ENCODE results near the gene SSC4D. TPM values are rescaled to one million over a fixed set of nuclear protein-coding genes. Genes with fewer than 3 reads are reported as not detected.

Gene SSC4D
- total and polyA plus RNA-seq, 9 of the 15 experiments (the other 6 are each of a cell fraction or from before 2014, with no cell fraction given), result 0.06 to 1.1 (median 0.85) TPM; not detected in 1

DNA sequence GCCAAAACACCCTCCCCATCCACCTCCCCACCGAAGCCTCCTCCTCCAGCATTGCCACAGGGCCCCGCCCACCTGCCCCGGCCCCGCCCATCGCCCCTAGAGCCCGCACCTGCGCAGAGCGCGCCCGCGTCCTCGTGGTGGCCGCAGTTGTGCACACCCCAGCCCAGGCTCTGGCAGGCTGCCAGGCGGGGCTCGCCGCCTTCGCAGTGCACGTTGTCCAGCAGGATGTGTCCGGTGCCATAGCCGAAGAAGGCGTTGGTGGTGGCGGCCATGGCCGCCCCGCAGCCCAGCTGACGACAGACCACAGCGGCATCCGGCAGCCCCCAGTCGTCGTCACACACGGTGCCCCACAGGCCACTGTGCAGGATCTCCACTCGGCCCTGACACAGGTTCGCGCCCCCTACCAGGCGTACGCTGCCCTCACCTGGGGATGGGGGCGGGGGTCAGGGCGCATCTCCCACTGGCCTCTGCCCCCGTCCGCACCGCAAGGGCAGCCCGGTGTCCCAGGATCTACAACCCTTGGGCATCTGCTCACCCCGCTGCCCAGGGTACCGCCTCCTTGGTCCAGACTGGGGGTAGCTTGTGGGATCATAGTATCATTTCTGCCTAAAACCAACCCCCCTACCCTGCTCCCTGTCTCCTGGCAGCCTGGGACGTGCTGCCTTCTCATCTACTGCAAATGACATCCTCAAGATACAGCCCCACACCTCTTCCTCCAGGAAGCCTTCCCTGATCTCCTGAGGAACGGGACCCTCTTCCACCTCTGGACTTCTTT, 11.9 kb downstream of the SSC4D start (continued):
- TF ChIP-seq, protein P1, sequence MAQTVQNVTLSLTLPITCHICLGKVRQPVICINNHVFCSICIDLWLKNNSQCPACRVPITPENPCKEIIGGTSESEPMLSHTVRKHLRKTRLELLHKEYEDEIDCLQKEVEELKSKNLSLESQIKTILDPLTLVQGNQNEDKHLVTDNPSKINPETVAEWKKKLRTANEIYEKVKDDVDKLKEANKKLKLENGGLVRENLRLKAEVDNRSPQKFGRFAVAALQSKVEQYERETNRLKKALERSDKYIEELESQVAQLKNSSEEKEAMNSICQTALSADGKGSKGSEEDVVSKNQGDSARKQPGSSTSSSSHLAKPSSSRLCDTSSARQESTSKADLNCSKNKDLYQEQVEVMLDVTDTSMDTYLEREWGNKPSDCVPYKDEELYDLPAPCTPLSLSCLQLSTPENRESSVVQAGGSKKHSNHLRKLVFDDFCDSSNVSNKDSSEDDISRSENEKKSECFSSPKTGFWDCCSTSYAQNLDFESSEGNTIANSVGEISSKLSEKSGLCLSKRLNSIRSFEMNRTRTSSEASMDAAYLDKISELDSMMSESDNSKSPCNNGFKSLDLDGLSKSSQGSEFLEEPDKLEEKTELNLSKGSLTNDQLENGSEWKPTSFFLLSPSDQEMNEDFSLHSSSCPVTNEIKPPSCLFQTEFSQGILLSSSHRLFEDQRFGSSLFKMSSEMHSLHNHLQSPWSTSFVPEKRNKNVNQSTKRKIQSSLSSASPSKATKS (CRISPR knock-in tag; IDR thresholded peaks at IDR 0.05), result no peak
- peak; percentile 41 for TF ChIP-seq CHD4 (IDR thresholded peaks at IDR 0.05; ENCODE audit: insufficient read depth, insufficient replicate concordance, low read depth, low read length, poor library complexity, severe bottlenecking)
- TF ChIP-seq, protein P2, sequence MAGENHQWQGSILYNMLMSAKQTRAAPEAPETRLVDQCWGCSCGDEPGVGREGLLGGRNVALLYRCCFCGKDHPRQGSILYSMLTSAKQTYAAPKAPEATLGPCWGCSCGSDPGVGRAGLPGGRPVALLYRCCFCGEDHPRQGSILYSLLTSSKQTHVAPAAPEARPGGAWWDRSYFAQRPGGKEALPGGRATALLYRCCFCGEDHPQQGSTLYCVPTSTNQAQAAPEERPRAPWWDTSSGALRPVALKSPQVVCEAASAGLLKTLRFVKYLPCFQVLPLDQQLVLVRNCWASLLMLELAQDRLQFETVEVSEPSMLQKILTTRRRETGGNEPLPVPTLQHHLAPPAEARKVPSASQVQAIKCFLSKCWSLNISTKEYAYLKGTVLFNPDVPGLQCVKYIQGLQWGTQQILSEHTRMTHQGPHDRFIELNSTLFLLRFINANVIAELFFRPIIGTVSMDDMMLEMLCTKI (IDR thresholded peaks at IDR 0.05; ENCODE audit: partially characterized antibody), result no peak
- no peak for TF ChIP-seq ELF4 (CRISPR knock-in tag; IDR thresholded peaks at IDR 0.05)
- peak; percentile 80; the same call in 1 of the 2 replicates for TF ChIP-seq PHF8 (IDR thresholded peaks at IDR 0.05; ENCODE audit: borderline replicate concordance, low read length)
- TF ChIP-seq ILK (tag; IDR thresholded peaks at IDR 0.05; ENCODE audit: borderline replicate concordance, low read depth), result no peak
- TF ChIP-seq CBX1 (IDR thresholded peaks at IDR 0.05; ENCODE audit: low read depth), result peak; percentile 79; the same call in 1 of the 2 replicates
- 0 out of 2 replicates have a peak, but pooled peaks have one; percentile 54 for TF ChIP-seq THRAP3 (IDR thresholded peaks at IDR 0.05; ENCODE audit: borderline replicate concordance)
- TF ChIP-seq POLR3G (IDR thresholded peaks at IDR 0.05; ENCODE audit: extremely low read depth, insufficient read length, insufficient replicate concordance), result no peak
- TF ChIP-seq ZNF589 (CRISPR knock-in tag; IDR thresholded peaks at IDR 0.05; ENCODE audit: low read depth), result no peak
- peak in 1 of 2 experiments; percentile 78; a peak in 1 of 4 replicates for TF ChIP-seq FOXA3 (CRISPR knock-in tag; conservative IDR thresholded peaks at IDR 0.05 in 1 of 2, IDR thresholded peaks at IDR 0.05 in 1 of 2)
- no peak for TF ChIP-seq ZNF311 (CRISPR knock-in tag; IDR thresholded peaks at IDR 0.05)
- TF ChIP-seq ZNF408 (CRISPR knock-in tag; IDR thresholded peaks at IDR 0.05; ENCODE audit: low read depth), result no peak
- peak; percentile 98 for TF ChIP-seq MYC (IDR thresholded peaks at IDR 0.05; ENCODE audit: low read depth, low read length)
- peak; percentile 88 for TF ChIP-seq MYC (CRISPR knock-in tag; IDR thresholded peaks at IDR 0.05; ENCODE audit: borderline replicate concordance, low read depth)
- TF ChIP-seq ZNF174 (CRISPR knock-in tag; IDR thresholded peaks at IDR 0.05), result no peak
- TF ChIP-seq, protein P3, sequence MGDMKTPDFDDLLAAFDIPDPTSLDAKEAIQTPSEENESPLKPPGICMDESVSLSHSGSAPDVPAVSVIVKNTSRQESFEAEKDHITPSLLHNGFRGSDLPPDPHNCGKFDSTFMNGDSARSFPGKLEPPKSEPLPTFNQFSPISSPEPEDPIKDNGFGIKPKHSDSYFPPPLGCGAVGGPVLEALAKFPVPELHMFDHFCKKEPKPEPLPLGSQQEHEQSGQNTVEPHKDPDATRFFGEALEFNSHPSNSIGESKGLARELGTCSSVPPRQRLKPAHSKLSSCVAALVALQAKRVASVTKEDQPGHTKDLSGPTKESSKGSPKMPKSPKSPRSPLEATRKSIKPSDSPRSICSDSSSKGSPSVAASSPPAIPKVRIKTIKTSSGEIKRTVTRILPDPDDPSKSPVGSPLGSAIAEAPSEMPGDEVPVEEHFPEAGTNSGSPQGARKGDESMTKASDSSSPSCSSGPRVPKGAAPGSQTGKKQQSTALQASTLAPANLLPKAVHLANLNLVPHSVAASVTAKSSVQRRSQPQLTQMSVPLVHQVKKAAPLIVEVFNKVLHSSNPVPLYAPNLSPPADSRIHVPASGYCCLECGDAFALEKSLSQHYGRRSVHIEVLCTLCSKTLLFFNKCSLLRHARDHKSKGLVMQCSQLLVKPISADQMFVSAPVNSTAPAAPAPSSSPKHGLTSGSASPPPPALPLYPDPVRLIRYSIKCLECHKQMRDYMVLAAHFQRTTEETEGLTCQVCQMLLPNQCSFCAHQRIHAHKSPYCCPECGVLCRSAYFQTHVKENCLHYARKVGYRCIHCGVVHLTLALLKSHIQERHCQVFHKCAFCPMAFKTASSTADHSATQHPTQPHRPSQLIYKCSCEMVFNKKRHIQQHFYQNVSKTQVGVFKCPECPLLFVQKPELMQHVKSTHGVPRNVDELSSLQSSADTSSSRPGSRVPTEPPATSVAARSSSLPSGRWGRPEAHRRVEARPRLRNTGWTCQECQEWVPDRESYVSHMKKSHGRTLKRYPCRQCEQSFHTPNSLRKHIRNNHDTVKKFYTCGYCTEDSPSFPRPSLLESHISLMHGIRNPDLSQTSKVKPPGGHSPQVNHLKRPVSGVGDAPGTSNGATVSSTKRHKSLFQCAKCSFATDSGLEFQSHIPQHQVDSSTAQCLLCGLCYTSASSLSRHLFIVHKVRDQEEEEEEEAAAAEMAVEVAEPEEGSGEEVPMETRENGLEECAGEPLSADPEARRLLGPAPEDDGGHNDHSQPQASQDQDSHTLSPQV (IDR thresholded peaks at IDR 0.05), result peak; percentile 94
- TF ChIP-seq, protein P4, sequence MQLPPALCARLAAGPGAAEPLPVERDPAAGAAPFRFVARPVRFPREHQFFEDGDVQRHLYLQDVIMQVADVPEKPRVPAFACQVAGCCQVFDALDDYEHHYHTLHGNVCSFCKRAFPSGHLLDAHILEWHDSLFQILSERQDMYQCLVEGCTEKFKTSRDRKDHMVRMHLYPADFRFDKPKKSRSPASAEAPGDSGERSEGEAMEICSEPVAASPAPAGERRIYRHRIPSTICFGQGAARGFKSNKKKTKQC (CRISPR knock-in tag; IDR thresholded peaks at IDR 0.05), result peak; percentile 96

Data from K562 (cell line).